OCI-LY3 (cell line): ENCODE data around the gene PRDM16.

Experiments used
- CTCF ChIP-seq: fragments of 200-600, 300-600 bp; sonication (generic); IDR thresholded peaks from 2 replicates; pipeline ENCODE4 v1.5.1; 2014; ENCODE audit warnings: antibody characterized with exemption, low read length, low read depth
- EZH2phosphoT487 ChIP-seq: fragments of 200-600 bp; shearing (Covaris generic); IDR thresholded peaks from 2 replicates; pipeline ENCODE4 v1.6.1; 2018; ENCODE audit warnings: antibody characterized with exemption, mixed run types, low read depth

DNA sequence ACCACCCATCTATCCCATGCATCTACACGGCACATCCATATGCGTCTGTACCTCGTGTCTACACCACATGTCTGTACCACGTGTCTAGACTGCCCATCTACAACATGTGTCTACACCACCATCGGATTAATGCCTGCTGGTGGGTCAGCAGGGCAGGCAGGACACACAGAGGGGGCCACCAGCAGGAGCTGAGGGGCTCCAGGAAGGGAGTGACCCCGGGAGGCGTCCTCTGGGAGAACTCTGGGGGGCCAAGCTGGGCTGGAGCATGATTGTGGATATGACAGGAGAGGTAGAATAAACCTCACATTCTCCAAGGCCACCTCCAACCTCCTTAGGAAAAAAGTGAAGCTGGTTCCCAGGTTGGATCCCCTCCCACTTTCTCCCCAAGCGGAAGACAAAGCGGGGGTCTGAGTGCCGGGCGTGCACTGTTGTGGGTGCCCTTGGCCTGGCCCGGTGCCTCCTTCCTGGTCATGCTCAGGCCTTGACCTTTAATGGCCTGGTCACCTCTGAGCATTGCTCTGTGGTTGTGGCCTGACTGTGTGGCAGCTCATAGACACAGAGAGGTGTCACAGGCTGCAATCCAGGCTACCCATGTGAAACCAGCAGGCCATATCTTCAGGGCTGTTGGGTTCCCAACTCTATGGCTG lies 48.6 kb upstream of the PRDM16 start:
- TF ChIP-seq CTCF, result no peak
- no peak for TF ChIP-seq EZH2phosphoT487
